ENCODE data around the gene USP4.

- no peak for TF ChIP-seq CTCF (IDR thresholded peaks at IDR 0.05)
- no peak for TF ChIP-seq EZH2 (IDR thresholded peaks at IDR 0.05; ENCODE audit: borderline replicate concordance, insufficient read depth, low read depth, low read length, poor library complexity, severe bottlenecking)
Measured at GRCh38 chr3:49269443-49270155, 70.3 kb downstream of the USP4 start.
